Kidney (tissue), 14 donors: Measurements from ENCODE around the gene BNC2. TPM values are rescaled to one million over a fixed set of nuclear protein-coding genes. Genes with fewer than 3 reads are reported as not detected.
"Not testable (repeated sequence)": the region's sequence is repeated elsewhere in the genome, so short reads cannot be mapped to it uniquely, and the experiment has no call there.

Experiments used
- DNase-seq, 5 donors: peaks; one replicate each; pipeline ENCODE4 v3.0.0-alpha.2; 2013 to 2020
- FAIRE-seq: peaks from 2 replicates; lab custom pipeline; 2012; peaks lifted over from hg19 to GRCh38; lab: Jason Lieb, UNC
- H3K27ac ChIP-seq, 2 donors: one replicate each; pipeline ENCODE4 v1.7.0; 2013; ENCODE audit warnings: low read depth in 2 of 2, low read length in 2 of 2, inconsistent platforms in 1 of 2
- H3K27me3 ChIP-seq: one replicate; pipeline ENCODE4 v1.7.1; 2013; ENCODE audit warnings: low read length, inconsistent platforms; ENCODE audit not compliant: control insufficient read depth, insufficient read depth
- H3K36me3 ChIP-seq, 3 donors: one replicate each; pipeline versions ENCODE4 v1.7.0 to v1.7.1; 2013; ENCODE audit warnings: low read length in 3 of 3, control low read depth in 1 of 3, inconsistent platforms in 1 of 3; ENCODE audit not compliant: insufficient read depth in 3 of 3, control insufficient read depth in 2 of 3
- H3K4me1 ChIP-seq, 3 donors: one replicate each; pipeline versions ENCODE4 v1.7.0 to v1.7.1; 2013; ENCODE audit warnings: low read length in 3 of 3, inconsistent platforms in 1 of 3, low read depth in 1 of 3; ENCODE audit not compliant: control insufficient read depth in 2 of 3, insufficient read depth in 2 of 3
- H3K4me3 ChIP-seq, 3 donors: one replicate each; pipeline versions ENCODE4 v1.7.0 to v1.8.1; 2013; ENCODE audit warnings: low read length in 3 of 3, control low read depth in 1 of 3, inconsistent platforms in 1 of 3
- H3K9ac ChIP-seq, 3 donors: one replicate each; pipeline versions ENCODE4 v1.7.0 to v1.7.1; 2013; ENCODE audit warnings: low read length in 3 of 3, control low read depth in 1 of 3, inconsistent platforms in 1 of 3
- H3K9me3 ChIP-seq, 3 donors: one replicate each; pipeline versions ENCODE4 v1.7.0 to v1.7.1; 2013; ENCODE audit warnings: low read length in 3 of 3, control low read depth in 1 of 3, inconsistent platforms in 1 of 3; ENCODE audit not compliant: control insufficient read depth in 2 of 3, insufficient read depth in 1 of 3
- intact Hi-C: fragments of 100-400 bp; cut with DNase I; formaldehyde crosslinking; loops from one replicate; pipeline ENCODE4 v1.11.1; 2022
- polyA plus RNA-seq: library from polyadenylated mRNA; stranded (reverse); fragments of 350-450 nt; fragmentation: Illumina TruSeq; extraction: RNeasy Lipid Tissue Mini Kit (QIAGEN cat#74804); gene quantifications from one replicate; pipeline ENCODE4 v1.2.3, GENCODE V29; 2014; ENCODE audit warnings: low read depth, low replicate concordance; ENCODE audit not compliant: insufficient read depth
- total RNA-seq: library from RNA; stranded (reverse); fragmentation: NEBNext Ultra II Directional; extraction: Animal tissue kit (Norgen Biotek cat#: 25700); gene quantifications from one replicate; pipeline ENCODE4 v1.2.1, GENCODE V29; 2021
- TF ChIP-seq, protein P1 (sequence below): IDR thresholded peaks from 3 replicates; pipeline ENCODE4 v1.5.1; 2012; ENCODE audit warnings: mild to moderate bottlenecking, moderate library complexity, borderline replicate concordance; ENCODE audit not compliant: insufficient read depth; ENCODE audit errors: extremely low read depth
- donor health status: control.
- donor health status: control.
- donor health status: control.
- donor health status: control.
- donor health status: control.
- donor health status: DM: yes; HTN: yes; CAD: no.
- donor health status: Normal renal cell carcinoma (clear cell type).

The BNC2 gene
- total and polyA plus RNA-seq, 2 donors from 2014 or later, result 5.4 to 37.9 TPM

DNA sequence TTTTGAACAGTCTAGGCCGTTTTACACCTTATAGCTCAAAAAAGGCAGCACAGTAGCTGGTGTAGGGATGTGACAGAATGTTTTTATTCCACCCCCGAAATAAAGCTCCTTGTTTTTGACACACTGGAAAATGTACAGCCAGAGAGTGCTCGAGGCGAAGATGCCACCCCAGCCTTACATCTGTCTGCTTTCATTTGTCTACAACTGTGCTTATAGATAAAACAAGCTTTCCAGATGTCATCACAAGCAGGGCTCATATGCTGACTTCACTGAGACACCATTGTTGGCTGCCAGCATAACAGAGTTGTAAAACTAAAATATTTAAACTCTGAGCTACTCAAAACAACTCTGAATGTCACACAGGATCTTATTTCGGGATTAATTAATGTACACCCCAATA, 386.3 kb downstream of the BNC2 start:
- peaks cover 0 to 14% (median 2%) of the 10 kb centered on the region in 3 donors for H3K4me1 ChIP-seq
- intact Hi-C loops, result no loop called here
- TF ChIP-seq, protein P1, sequence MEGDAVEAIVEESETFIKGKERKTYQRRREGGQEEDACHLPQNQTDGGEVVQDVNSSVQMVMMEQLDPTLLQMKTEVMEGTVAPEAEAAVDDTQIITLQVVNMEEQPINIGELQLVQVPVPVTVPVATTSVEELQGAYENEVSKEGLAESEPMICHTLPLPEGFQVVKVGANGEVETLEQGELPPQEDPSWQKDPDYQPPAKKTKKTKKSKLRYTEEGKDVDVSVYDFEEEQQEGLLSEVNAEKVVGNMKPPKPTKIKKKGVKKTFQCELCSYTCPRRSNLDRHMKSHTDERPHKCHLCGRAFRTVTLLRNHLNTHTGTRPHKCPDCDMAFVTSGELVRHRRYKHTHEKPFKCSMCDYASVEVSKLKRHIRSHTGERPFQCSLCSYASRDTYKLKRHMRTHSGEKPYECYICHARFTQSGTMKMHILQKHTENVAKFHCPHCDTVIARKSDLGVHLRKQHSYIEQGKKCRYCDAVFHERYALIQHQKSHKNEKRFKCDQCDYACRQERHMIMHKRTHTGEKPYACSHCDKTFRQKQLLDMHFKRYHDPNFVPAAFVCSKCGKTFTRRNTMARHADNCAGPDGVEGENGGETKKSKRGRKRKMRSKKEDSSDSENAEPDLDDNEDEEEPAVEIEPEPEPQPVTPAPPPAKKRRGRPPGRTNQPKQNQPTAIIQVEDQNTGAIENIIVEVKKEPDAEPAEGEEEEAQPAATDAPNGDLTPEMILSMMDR, result no peak
- DNase-seq (no peak), FAIRE-seq (no peak)
- no peaks in the 10 kb centered on the region for H3K36me3 ChIP-seq
- no peak overlapping the region for H3K27ac ChIP-seq
- no peak overlapping the region for H3K4me3 ChIP-seq
- H3K27me3 ChIP-seq, result no peaks in the 10 kb centered on the region
- H3K9me3 ChIP-seq, result no peaks in the 10 kb centered on the region
- H3K9ac ChIP-seq, result no peak overlapping the region

DNA sequence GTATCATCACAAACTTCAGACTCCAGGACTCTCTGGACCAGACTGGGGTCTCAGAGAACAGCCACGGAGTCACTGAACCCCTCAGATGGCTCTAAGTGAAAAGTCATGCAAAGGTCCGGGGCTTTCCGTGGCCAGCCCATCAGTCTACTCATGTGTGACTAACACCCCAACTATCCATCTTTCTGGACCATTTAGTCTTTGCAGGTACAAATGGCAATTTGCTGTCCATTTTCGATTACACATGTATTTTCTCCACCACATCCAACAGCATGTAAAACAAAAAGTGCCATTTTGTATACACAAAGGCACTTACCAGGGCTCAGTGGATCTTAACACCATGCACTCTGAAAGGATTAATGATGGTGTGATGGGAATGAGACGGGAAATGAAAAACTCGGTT, 387.7 kb downstream of the BNC2 start:
- no peak overlapping the region for H3K27ac ChIP-seq
- peaks cover 0 to 14% (median 2%) of the 10 kb centered on the region in 3 donors for H3K4me1 ChIP-seq
- TF ChIP-seq, protein P1, result no peak
- H3K9me3 ChIP-seq, result no peaks in the 10 kb centered on the region
- no peaks in the 10 kb centered on the region for H3K27me3 ChIP-seq
- no peak overlapping the region for H3K4me3 ChIP-seq
- no peak overlapping the region for H3K9ac ChIP-seq
- DNase-seq (no peak), FAIRE-seq (no peak)
- intact Hi-C loops, result no loop called here
- H3K36me3 ChIP-seq, result no peaks in the 10 kb centered on the region

DNA sequence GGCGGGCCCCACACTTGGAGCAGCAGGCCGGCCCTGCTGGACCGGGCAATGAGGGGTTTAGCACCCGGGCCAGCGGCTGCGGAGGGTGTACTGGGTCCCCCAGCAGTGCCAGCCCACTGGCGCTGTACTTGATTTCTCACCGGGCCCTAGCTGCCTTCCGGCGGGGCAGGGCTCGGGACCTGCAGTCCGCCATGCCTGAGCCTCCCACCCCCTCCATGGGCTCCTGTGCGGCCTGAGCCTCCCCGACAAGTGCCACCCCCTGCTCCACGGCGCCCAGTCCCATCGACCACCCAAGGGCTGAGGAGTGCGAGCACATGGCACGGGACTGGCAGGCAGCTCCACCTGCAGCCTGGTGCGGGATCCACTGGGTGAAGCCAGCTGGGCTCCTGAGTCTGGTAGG, 389.9 kb downstream of the BNC2 start:
- intact Hi-C loops, H3K27me3 ChIP-seq, FAIRE-seq, H3K27ac ChIP-seq, H3K36me3 ChIP-seq, H3K9me3 ChIP-seq, DNase-seq, H3K4me3 ChIP-seq, H3K9ac ChIP-seq: not testable (repeated sequence)
- H3K4me1 ChIP-seq, result peaks cover 0 to 14% (median 2%) of the 10 kb centered on the region in 3 donors

DNA sequence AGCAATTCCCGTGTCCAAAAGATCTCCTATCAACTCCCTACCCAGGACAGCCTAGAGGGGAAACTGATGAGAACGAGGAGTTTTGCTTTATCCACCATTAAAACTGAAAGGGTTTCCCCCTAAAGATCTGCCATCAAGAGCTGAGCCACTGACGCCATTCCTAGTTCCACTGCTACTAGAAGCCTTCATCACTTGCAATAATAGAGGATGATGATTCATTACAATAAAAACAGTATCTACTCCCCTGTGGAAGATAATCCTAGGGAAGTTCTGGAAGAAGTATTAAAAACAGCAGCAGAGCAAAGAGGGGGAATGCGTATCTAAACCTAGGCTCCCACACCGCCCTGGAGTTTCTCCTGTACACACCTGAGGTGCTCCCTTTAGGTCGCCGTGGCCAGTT, 394.5 kb downstream of the BNC2 start:
- H3K4me1 ChIP-seq, result no peaks in the 10 kb centered on the region
- H3K9ac ChIP-seq, result no peak overlapping the region
- intact Hi-C loops, result no loop called here
- no peak for DNase-seq
- H3K27me3 ChIP-seq, result no peaks in the 10 kb centered on the region
- no peak for FAIRE-seq
- H3K36me3 ChIP-seq, result no peaks in the 10 kb centered on the region
- no peak overlapping the region for H3K4me3 ChIP-seq
- TF ChIP-seq, protein P1, result no peak
- no peaks in the 10 kb centered on the region for H3K9me3 ChIP-seq
- H3K27ac ChIP-seq, result no peak overlapping the region
